Common myeloid progenitor, CD34-positive (primary cell): ENCODE measurements around the gene VKORC1.

ENCODE experiments used
- CTCF ChIA-PET: fragments of 350-600 bp; sonication (Branson Sonifier 250); formaldehyde crosslinking; loops from one replicate; lab custom pipeline; 2021; ENCODE audit warnings: antibody characterized with exemption; lab: Charles Lee
- POLR2A ChIA-PET: fragments of 350-600 bp; sonication (Branson Sonifier 250); formaldehyde crosslinking; loops from one replicate; lab custom pipeline; 2021; ENCODE audit warnings: antibody characterized with exemption; lab: Charles Lee
- DNase-seq, 3 donors: peaks; one replicate each; pipeline versions ENCODE4 v3.0.0 to v3.0.0-alpha.2; 2013
- H3K27ac ChIP-seq, 2 experiments: 1 replicate in 1 of 2; 2 replicates in 1 of 2; pipeline ENCODE4 v1.7.0; 2013; ENCODE audit warnings: inconsistent platforms in 2 of 2, low read length in 2 of 2, mild to moderate bottlenecking in 2 of 2, low read depth in 1 of 2, moderate library complexity in 1 of 2; ENCODE audit not compliant: severe bottlenecking in 2 of 2, insufficient read depth in 1 of 2, poor library complexity in 1 of 2
- H3K27me3 ChIP-seq, 5 experiments: replicated peaks in 2 of 5; 1 replicate in 3 of 5; 2 replicates in 2 of 5; pipeline versions ENCODE4 v1.6.1 to v1.7.0; 2013; ENCODE audit warnings: low read length in 4 of 5, mild to moderate bottlenecking in 2 of 5, moderate library complexity in 2 of 5, inconsistent platforms in 1 of 5; ENCODE audit not compliant: insufficient read depth in 5 of 5, control insufficient read depth in 4 of 5
- H3K36me3 ChIP-seq, 4 experiments: 1 replicate in 2 of 4; 2 replicates in 2 of 4; pipeline versions ENCODE4 v1.6.1 to v1.7.0; 2013; ENCODE audit warnings: low read length in 3 of 4, control low read depth in 1 of 4, mild to moderate bottlenecking in 1 of 4; ENCODE audit not compliant: control insufficient read depth in 4 of 4, insufficient read depth in 4 of 4
- H3K4me1 ChIP-seq, 4 experiments: 1 replicate in 3 of 4; 2 replicates in 1 of 4; pipeline versions ENCODE4 v1.6.1 to v1.7.1; 2013; ENCODE audit warnings: low read length in 3 of 4, mild to moderate bottlenecking in 3 of 4, control low read depth in 1 of 4, inconsistent platforms in 1 of 4, moderate library complexity in 1 of 4; ENCODE audit not compliant: control insufficient read depth in 4 of 4, insufficient read depth in 4 of 4; ENCODE audit errors: control extremely low read depth in 1 of 4
- H3K4me3 ChIP-seq, 7 experiments: 1 replicate in 4 of 7; 2 replicates in 3 of 7; pipeline versions ENCODE4 v1.5.1 to v1.7.0; 2013; ENCODE audit warnings: mild to moderate bottlenecking in 7 of 7, low read length in 6 of 7, moderate library complexity in 6 of 7, inconsistent platforms in 2 of 7, low read depth in 2 of 7, control low read depth in 1 of 7; ENCODE audit not compliant: insufficient read depth in 4 of 7, control insufficient read depth in 1 of 7; ENCODE audit errors: extremely low read depth in 1 of 7
- H3K9me3 ChIP-seq, 5 experiments: 1 replicate in 4 of 5; 2 replicates in 1 of 5; pipeline versions ENCODE4 v1.6.1 to v1.7.1; 2013; ENCODE audit warnings: low read length in 4 of 5, mild to moderate bottlenecking in 2 of 5, inconsistent platforms in 1 of 5, low read depth in 1 of 5, moderate library complexity in 1 of 5; ENCODE audit not compliant: control insufficient read depth in 4 of 5, insufficient read depth in 2 of 5; ENCODE audit errors: control extremely low read depth in 1 of 5
- WGBS: methylation state at CpG from one replicate; pipeline ENCODE4 v1.1.5; 2013; ENCODE audit not compliant: insufficient coverage; 5-methylcytosine and 5-hydroxymethylcytosine counted together

VKORC1 gene

DNA sequence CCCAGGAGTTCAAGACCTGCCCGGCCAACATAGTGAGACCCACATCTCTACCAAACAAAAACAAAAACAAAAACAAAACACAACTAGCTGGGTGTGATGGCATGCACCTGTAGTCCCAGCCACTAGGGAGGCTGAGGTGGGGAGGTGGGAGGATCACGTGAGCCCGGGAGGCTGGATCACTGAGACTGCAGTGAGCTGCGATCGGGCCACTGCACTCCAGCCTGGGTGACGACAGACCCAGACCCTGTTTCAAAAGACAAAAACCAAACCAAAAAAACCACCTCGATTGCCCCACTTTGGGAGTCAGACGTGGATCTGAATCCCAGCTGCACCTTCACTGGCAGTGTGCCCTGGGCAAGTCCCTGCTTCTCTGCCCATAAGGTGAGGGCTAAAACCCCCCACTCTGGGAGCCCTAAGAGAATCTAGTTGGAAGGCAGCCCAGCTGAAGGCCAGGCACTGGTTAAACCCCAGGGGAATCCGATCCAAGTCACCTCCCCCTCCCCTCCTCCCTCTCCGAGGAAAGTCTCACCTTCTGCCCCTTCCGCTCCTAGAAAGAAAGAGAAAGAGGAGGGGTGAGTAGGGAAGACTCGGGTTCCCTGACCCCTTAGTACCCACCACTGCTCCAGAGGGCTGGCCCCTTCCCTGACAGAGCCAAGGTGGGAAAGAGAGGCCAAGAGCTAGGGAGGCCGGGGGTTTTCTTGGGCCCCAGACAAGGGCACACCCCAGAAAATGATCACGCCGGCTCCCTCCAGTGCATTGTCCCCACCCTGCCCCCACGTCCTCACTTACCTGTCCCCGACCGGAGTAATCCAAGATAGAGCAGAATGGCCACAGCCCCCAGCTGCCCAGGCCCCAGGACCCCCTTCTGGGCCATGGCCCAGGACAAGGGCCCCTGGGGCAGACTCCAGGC is 40.3 kb upstream of the VKORC1 start:
- ChIA-PET CTCF (interaction anchor here (1.1 to 2.3 kb wide), 3 partner anchors 9 to 22 kb away, joined by 4 to 7 read pairs (median 6); partner anchors contain the start of gene KAT8), POLR2A (interaction anchor here (0.5 to 0.6 kb wide), 2 partner anchors 21 to 22 kb away, joined by 3 read pairs; no protein-coding TSS in a partner anchor)
- WGBS: 52% methylated on average over 2 of the region's 18 CpGs
- Histone ChIP-seq H3K27me3 (no peaks in the 10 kb centered on the region), H3K36me3 (peaks cover 0 to 27% (median 16%) of the 10 kb centered on the region in 4 experiments), H3K4me3 (no peak overlapping the region), H3K9me3 (no peaks in the 10 kb centered on the region), H3K27ac (peak overlapping the region in 1 of 2 experiments; percentile 49), H3K4me1 (peaks cover 0 to 8% (median 7%) of the 10 kb centered on the region in 4 experiments)
- DNase-seq: no peak

DNA sequence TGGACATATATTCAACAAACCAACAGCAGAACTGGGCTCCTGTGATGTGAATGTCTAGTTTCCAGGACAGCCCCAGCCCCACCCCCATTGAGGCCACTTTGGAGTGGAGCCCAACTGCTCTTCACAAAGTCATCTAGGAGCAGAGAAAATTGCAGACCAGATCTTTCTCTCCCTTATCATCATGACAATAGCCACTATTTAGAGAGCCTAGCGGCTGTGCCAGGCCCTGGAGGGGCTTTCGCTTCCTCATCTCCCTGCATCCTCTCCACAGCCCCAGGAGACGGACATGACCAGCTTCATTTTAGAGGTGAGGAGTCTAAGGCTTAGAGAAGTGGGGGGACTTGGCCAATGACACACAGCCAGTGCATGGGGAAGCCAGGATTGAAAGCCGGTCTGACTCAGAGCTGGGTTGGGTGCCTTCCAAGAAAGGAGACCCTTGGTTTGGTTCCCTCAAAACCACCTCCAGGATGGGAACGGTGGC is 39.5 kb upstream of the VKORC1 start:
- Histone ChIP-seq H3K9me3 (no peaks in the 10 kb centered on the region), H3K4me1 (peaks cover 3 to 16% (median 14%) of the 10 kb centered on the region in 4 experiments), H3K4me3 (no peak overlapping the region), H3K27ac (no peak overlapping the region), H3K27me3 (no peaks in the 10 kb centered on the region), H3K36me3 (peaks cover 0 to 27% (median 16%) of the 10 kb centered on the region in 4 experiments)
- ChIA-PET POLR2A (interaction anchor here (0.5 kb wide), 1 partner anchor 23 kb away, joined by 3 read pairs; no protein-coding TSS in a partner anchor), CTCF (interaction anchor here (1.1 to 2.3 kb wide), 2 partner anchors 8 to 21 kb away, joined by 4 to 7 read pairs; no protein-coding TSS in a partner anchor)
- WGBS: 90% methylated on average over 2 of the region's 5 CpGs
- no peak for DNase-seq

DNA sequence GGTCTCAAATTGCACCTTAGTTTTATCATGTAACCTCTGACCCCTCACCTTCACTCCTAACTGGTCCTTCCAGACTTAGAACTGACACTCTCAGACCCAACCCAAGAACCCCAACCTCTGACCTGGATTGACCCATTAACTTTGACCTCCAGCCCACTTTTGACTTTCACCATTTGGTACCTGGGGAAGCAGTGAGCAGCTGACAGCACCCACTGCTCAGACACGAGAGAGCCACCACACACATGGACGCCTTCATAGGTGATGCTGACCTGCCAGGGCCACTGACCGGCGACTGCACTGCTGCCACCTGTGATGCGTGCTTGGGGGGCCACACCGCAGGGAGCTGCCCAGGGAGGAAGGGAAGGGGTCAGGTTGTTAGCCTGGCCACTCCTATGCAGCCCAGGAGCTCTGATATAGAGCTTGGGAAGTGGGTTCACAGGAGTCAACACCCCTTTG is 38.5 kb upstream of the VKORC1 start:
- ChIA-PET CTCF (interaction anchor here (0.6 to 9.6 kb wide), 4 partner anchors 10 to 223 kb away, joined by 3 to 123 read pairs (median 6); no protein-coding TSS in a partner anchor), POLR2A (no interaction called here)
- peaks cover 0 to 27% (median 16%) of the 10 kb centered on the region in 4 experiments for H3K36me3 ChIP-seq
- H3K27me3 ChIP-seq: no peaks in the 10 kb centered on the region
- no peak for DNase-seq
- no peaks in the 10 kb centered on the region for H3K9me3 ChIP-seq
- no peak overlapping the region for H3K27ac ChIP-seq
- peaks cover 3 to 26% (median 25%) of the 10 kb centered on the region in 4 experiments for H3K4me1 ChIP-seq
- no peak overlapping the region for H3K4me3 ChIP-seq
- 98% methylated on average over 6 of the region's 6 CpGs for WGBS

DNA sequence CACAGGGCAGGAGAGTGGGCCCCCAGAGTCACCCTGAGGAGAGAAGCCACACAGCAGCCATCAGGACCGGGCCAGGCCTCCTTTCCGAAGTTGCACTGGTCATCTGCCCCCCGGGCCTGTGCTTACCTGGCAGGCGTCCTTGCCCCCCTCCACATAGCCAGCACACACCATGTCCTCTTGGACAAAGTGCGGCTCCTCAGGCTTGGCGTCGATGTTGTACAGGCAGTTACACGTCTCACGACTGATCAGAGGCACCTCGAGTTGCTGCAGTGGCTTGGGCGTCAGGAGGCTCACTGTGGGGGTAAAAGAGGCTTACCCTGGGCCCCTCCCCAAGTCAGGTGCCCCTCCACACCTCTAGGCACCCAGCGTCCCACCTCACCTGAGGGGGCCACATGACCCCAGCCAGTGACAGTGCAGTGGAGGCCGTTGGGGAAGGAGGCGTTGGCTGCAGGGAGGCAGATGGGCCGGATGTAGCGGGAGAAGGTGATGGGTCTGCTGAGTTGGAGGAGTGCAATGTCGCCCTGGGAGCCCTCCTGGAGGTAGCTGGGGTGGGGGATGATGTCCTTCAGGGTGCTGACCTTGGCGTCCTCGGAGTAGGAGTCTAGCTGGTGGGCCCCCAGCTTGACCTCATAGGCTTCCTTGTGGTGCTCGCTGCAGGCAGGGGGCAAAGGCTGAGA is 37.8 kb upstream of the VKORC1 start:
- Histone ChIP-seq H3K27ac (no peak overlapping the region), H3K36me3 (peaks cover 0 to 32% (median 16%) of the 10 kb centered on the region in 4 experiments), H3K27me3 (no peaks in the 10 kb centered on the region), H3K9me3 (no peaks in the 10 kb centered on the region), H3K4me1 (peaks cover 6 to 32% (median 31%) of the 10 kb centered on the region in 4 experiments), H3K4me3 (no peak overlapping the region)
- CTCF ChIA-PET: interaction anchor here (0.6 to 9.6 kb wide), 5 partner anchors 9 to 38 kb away, joined by 3 to 123 read pairs (median 3); partner anchors contain the start of gene VKORC1
- POLR2A ChIA-PET: interaction anchor here (1.6 kb wide), 1 partner anchor 15 kb away, joined by 4 read pairs; the partner anchor contains the start of gene KAT8
- DNase-seq: no peak
- 90% methylated on average over 14 of the region's 20 CpGs for WGBS

DNA sequence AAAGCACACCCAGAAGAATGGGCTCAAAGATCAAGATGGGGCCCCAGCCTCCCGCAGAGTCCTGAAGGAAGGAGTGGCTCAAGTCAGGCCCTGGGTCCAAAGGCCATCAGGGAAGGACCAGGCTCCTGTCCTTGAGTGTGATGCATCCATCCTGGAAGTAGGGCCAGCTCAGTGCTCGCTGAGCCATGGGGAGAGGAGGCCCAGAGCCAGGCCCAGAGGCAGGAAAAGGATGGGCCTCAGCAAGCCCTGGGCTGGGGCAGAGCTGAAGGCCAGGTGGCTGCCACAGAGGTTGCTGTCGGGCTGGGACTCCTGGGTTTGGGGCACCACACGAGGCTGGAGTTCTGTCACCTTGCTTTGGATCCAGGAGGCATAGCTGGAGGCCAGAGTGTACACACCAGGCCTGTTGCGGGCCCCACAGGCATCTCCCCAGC is 37.3 kb upstream of the VKORC1 start:
- ChIA-PET POLR2A (interaction anchor here (1.6 kb wide), 1 partner anchor 14 kb away, joined by 4 read pairs; the partner anchor contains the start of gene KAT8), CTCF (interaction anchor here (0.8 to 9.6 kb wide), 3 partner anchors 9 to 37 kb away, joined by 3 to 123 read pairs (median 3); partner anchors contain the start of gene VKORC1)
- 89% methylated on average over 5 of the region's 5 CpGs for WGBS
- no peaks in the 10 kb centered on the region for H3K27me3 ChIP-seq
- H3K27ac ChIP-seq: no peak overlapping the region
- peaks cover 6 to 38% (median 37%) of the 10 kb centered on the region in 4 experiments for H3K4me1 ChIP-seq
- DNase-seq: no peak
- no peak overlapping the region for H3K4me3 ChIP-seq
- H3K9me3 ChIP-seq: no peaks in the 10 kb centered on the region
- peaks cover 0 to 38% (median 18%) of the 10 kb centered on the region in 4 experiments for H3K36me3 ChIP-seq

DNA sequence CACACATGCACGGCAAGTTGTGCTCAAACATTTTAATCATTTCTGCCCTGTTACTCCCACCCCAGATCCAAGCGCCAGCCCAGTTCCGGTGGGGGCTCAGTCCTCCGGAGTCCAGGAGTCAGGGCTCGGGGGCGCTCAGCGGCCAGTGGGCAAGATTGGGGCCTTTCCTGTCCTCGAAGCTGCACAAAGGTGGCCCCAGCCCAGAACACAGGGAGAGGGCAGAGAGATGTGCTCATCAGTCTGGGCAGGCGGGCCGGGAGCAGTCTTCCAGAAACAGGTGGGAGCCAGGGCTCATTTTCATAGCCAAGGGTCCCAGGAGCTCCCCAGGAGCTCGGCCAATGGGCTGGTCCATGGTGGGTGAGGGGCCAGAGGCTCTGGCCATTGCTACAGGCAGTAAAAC is 36.8 kb upstream of the VKORC1 start:
- Histone ChIP-seq H3K4me1 (peaks cover 6 to 43% (median 41%) of the 10 kb centered on the region in 4 experiments), H3K4me3 (no peak overlapping the region), H3K36me3 (peaks cover 0 to 41% (median 18%) of the 10 kb centered on the region in 4 experiments), H3K9me3 (no peaks in the 10 kb centered on the region), H3K27me3 (no peaks in the 10 kb centered on the region), H3K27ac (no peak overlapping the region)
- ChIA-PET CTCF (interaction anchor here (0.8 to 9.6 kb wide), 4 partner anchors 8 to 55 kb away, joined by 3 to 123 read pairs (median 3); partner anchors contain the start of gene VKORC1), POLR2A (interaction anchor here (1.6 kb wide), 1 partner anchor 14 kb away, joined by 4 read pairs; the partner anchor contains the start of gene KAT8)
- 97% methylated on average over 10 of the region's 11 CpGs for WGBS
- no peak for DNase-seq
